GM21423 (cell line): ENCODE data around the gene CACNA1B.

Source experiments
- ATAC-seq: cut with Tn5 transposase; IDR thresholded peaks from one replicate; pipeline ENCODE4 v1.9.1; 2021; ENCODE audit warnings: mild to moderate bottlenecking, moderate library complexity; ENCODE audit not compliant: unreplicated experiment

Gene CACNA1B

GRCh38 chr9:137959641-137960411 lies 82.2 kb downstream of the CACNA1B start:
- no peak for ATAC-seq

GRCh38 chr9:137960496-137960895 lies 82.9 kb downstream of the CACNA1B start:
- no peak for ATAC-seq

GRCh38 chr9:137963525-137963924 lies 85.9 kb downstream of the CACNA1B start:
- ATAC-seq = no peak

- ATAC-seq = no peak
These were observed 87.7 kb downstream of the CACNA1B start for GRCh38 chr9:137965177-137965795.

GRCh38 chr9:137967280-137967953 lies 89.8 kb downstream of the CACNA1B start:
- no peak for ATAC-seq

- no peak for ATAC-seq
These were observed 90.7 kb downstream of the CACNA1B start for GRCh38 chr9:137968235-137968634.

- no peak for ATAC-seq
These were observed 91.4 kb downstream of the CACNA1B start for GRCh38 chr9:137969008-137969407.

GRCh38 chr9:137969685-137970084 lies 92.1 kb downstream of the CACNA1B start:
- ATAC-seq = no peak

GRCh38 chr9:137970098-137970497 lies 92.5 kb downstream of the CACNA1B start:
- no peak for ATAC-seq

- no peak for ATAC-seq
These were observed 93.3 kb downstream of the CACNA1B start for GRCh38 chr9:137970686-137971476.

GRCh38 chr9:137971477-137972138 lies 94.0 kb downstream of the CACNA1B start:
- ATAC-seq = no peak

- no peak for ATAC-seq
These were observed 94.9 kb downstream of the CACNA1B start for GRCh38 chr9:137972355-137972987.

GRCh38 chr9:137972988-137973470 lies 95.4 kb downstream of the CACNA1B start:
- ATAC-seq = no peak

GRCh38 chr9:137973829-137974416 lies 96.3 kb downstream of the CACNA1B start:
- ATAC-seq = no peak

- no peak for ATAC-seq
These were observed 97.4 kb downstream of the CACNA1B start for GRCh38 chr9:137974746-137975526.

GRCh38 chr9:137975527-137975913 lies 97.9 kb downstream of the CACNA1B start:
- no peak for ATAC-seq

GRCh38 chr9:137975936-137976565 lies 98.5 kb downstream of the CACNA1B start:
- no peak for ATAC-seq

GRCh38 chr9:137977571-137978261 lies 100.1 kb downstream of the CACNA1B start:
- ATAC-seq = no peak
